ENCODE measurements around the gene TRAF7. TPM values are rescaled to one million over a fixed set of nuclear protein-coding genes. Genes with fewer than 3 reads are reported as not detected.

TRAF7 gene
- total RNA-seq, 4 donors from 2014 or later, result 15.3 to 97.1 (median 51.7) TPM

GRCh38 chr16:2204416-2205103 lies 49.0 kb downstream of the TRAF7 start:
- DNase-seq, result no peak
- H3K9me3 ChIP-seq, result no peaks in the 10 kb centered on the region
- intact Hi-C loops (cut with DNase I; ENCODE audit: low total_unique reads), result no loop called here
- no peaks in the 10 kb centered on the region for H3K27me3 ChIP-seq
- TF ChIP-seq CTCF (IDR thresholded peaks at IDR 0.05) (no peak), POLR2A (IDR thresholded peaks at IDR 0.05) (no peak)
- no peaks in the 10 kb centered on the region for H3K36me3 ChIP-seq
- H3K4me1 ChIP-seq, result peaks cover 0 to 3% of the 10 kb centered on the region in 2 donors
- peak overlapping the region; percentile 96 to 99 for H3K27ac ChIP-seq
- peak overlapping the region; percentile 65 to 78 for H3K4me3 ChIP-seq

- H3K36me3 ChIP-seq, result no peaks in the 10 kb centered on the region
- H3K27ac ChIP-seq, result peak within 1 kb of the TSS; percentile 96 to 99
- peak within 1 kb of the TSS; percentile 65 to 78 for H3K4me3 ChIP-seq
- H3K27me3 ChIP-seq, result no peaks in the 10 kb centered on the region
- H3K4me1 ChIP-seq, result peaks cover 0 to 3% of the 10 kb centered on the region in 2 donors
- intact Hi-C loops (cut with DNase I; ENCODE audit: low total_unique reads), result no loop called here
- no peaks in the 10 kb centered on the region for H3K9me3 ChIP-seq
- peak; percentile 82 to 89 for DNase-seq
- peak in 2 of 4 experiments; percentile 16 to 37 for TF ChIP-seq CTCF (IDR thresholded peaks at IDR 0.05)
- peak; percentile 42 to 88 for TF ChIP-seq POLR2A (IDR thresholded peaks at IDR 0.05)
These were observed 49.8 kb downstream of the TRAF7 start, which contains the start of gene MLST8 for GRCh38 chr16:2205104-2205966. Gene MLST8, plus strand, starts transcription at chr16:2205454. Its CDS starts 632 bp downstream, at chr16:2206086.

GRCh38 chr16:2205967-2206313 lies 50.4 kb downstream of the TRAF7 start:
- peaks cover 0 to 3% of the 10 kb centered on the region in 2 donors for H3K4me1 ChIP-seq
- no peak for DNase-seq
- no peaks in the 10 kb centered on the region for H3K27me3 ChIP-seq
- TF ChIP-seq POLR2A (IDR thresholded peaks at IDR 0.05) (no peak), CTCF (IDR thresholded peaks at IDR 0.05) (no peak)
- H3K4me3 ChIP-seq, result peak overlapping the region; percentile 65 to 78
- intact Hi-C loops (cut with DNase I; ENCODE audit: low total_unique reads), result no loop called here
- H3K36me3 ChIP-seq, result no peaks in the 10 kb centered on the region
- H3K27ac ChIP-seq, result peak overlapping the region; percentile 96 to 99
- no peaks in the 10 kb centered on the region for H3K9me3 ChIP-seq

- no peak for DNase-seq
- intact Hi-C loops (cut with DNase I; ENCODE audit: low total_unique reads), result no loop called here
- H3K9me3 ChIP-seq, result no peaks in the 10 kb centered on the region
- peak overlapping the region in 1 of 2 donors; percentile 99 for H3K27ac ChIP-seq
- H3K36me3 ChIP-seq, result no peaks in the 10 kb centered on the region
- peaks cover 0 to 3% of the 10 kb centered on the region in 2 donors for H3K4me1 ChIP-seq
- H3K4me3 ChIP-seq, result peak overlapping the region; percentile 65 to 78
- TF ChIP-seq POLR2A (IDR thresholded peaks at IDR 0.05), result no peak
- TF ChIP-seq CTCF (IDR thresholded peaks at IDR 0.05), result no peak
- no peaks in the 10 kb centered on the region for H3K27me3 ChIP-seq
These were observed 50.8 kb downstream of the TRAF7 start for GRCh38 chr16:2206420-2206779.
